GM10248 (cell line): ENCODE data around the gene ADCY7.

Source experiments
- CTCF ChIA-PET: fragments of 300-600 bp; sonication (Branson Sonifier 250); formaldehyde crosslinking; extraction: SDS; loops from one replicate; lab custom pipeline; 2021; ENCODE audit warnings: antibody characterized with exemption; lab: Yijun Ruan, JAX
- POLR2A ChIA-PET: fragments of 350-650 bp; sonication (Branson Sonifier 250); formaldehyde crosslinking; extraction: SDS; loops from one replicate; lab custom pipeline; 2020; ENCODE audit warnings: antibody characterized with exemption; lab: Yijun Ruan, JAX
- DNase-seq: peaks from one replicate; pipeline ENCODE4 v3.0.0; 2012; ENCODE audit errors: extremely low spot score
- CTCF ChIP-seq: IDR thresholded peaks from 2 replicates; pipeline ENCODE4 v1.5.1; 2012; ENCODE audit warnings: mild to moderate bottlenecking, low read depth; ENCODE audit errors: extremely low read depth, missing control alignments, control extremely low read depth

ADCY7 gene

GRCh38 chr16:50260206-50261159 is 5.9 kb upstream of the ADCY7 start:
- CTCF ChIA-PET = interaction anchor here (1.3 to 2.2 kb wide), 5 partner anchors 9 to 546 kb away, joined by 4 to 5 read pairs (median 4); no protein-coding TSS in a partner anchor
- no peak for TF ChIP-seq CTCF
- POLR2A ChIA-PET = no interaction called here
- DNase-seq = no peak

- CTCF ChIA-PET = interaction anchor here (1.3 to 3.8 kb wide), 5 partner anchors 10 to 545 kb away, joined by 3 to 13 read pairs (median 5); no protein-coding TSS in a partner anchor
- POLR2A ChIA-PET = no interaction called here
- no peak for DNase-seq
- no peak for TF ChIP-seq CTCF
Measured at GRCh38 chr16:50261160-50261706, 5.1 kb upstream of the ADCY7 start.

GRCh38 chr16:50261707-50262235 is 4.6 kb upstream of the ADCY7 start:
- ChIA-PET CTCF (interaction anchor here (1.0 to 3.8 kb wide), 5 partner anchors 10 to 237 kb away, joined by 3 to 13 read pairs (median 5); partner anchors contain the start of gene CNEP1R1), POLR2A (no interaction called here)
- no peak for DNase-seq
- no peak for TF ChIP-seq CTCF

GRCh38 chr16:50263060-50263909 is 3.1 kb upstream of the ADCY7 start:
- ChIA-PET POLR2A (no interaction called here), CTCF (interaction anchor here (0.8 to 3.8 kb wide), 7 partner anchors 11 to 543 kb away, joined by 3 to 13 read pairs (median 4); partner anchors contain the start of gene CNEP1R1)
- DNase-seq = no peak
- TF ChIP-seq CTCF = no peak

- POLR2A ChIA-PET = no interaction called here
Measured at GRCh38 chr16:50263940-50264929, 2.1 kb upstream of the ADCY7 start.

More at GRCh38 chr16:50263940-50264929, 2.1 kb upstream of the ADCY7 start:
- CTCF ChIA-PET = interaction anchor here (0.8 to 3.8 kb wide), 5 partner anchors 10 to 542 kb away, joined by 3 to 13 read pairs (median 3); no protein-coding TSS in a partner anchor
- no peak for DNase-seq
- no peak for TF ChIP-seq CTCF
